Pancreas (tissue), 10 donors: ENCODE results near the gene WNT16. TPM values are rescaled to one million over a fixed set of nuclear protein-coding genes. Genes with fewer than 3 reads are reported as not detected.

Source experiments
- ATAC-seq, 4 donors: fragments of 200-7000 bp; cut with Tn5 transposase; one replicate each; pipeline versions ENCODE4 v1.8.0 to v1.9.1; 2020; ENCODE audit warnings: mild to moderate bottlenecking in 4 of 4, moderate library complexity in 4 of 4
- DNase-seq, 6 donors: peaks; one replicate each; pipeline ENCODE4 v3.0.0-alpha.2; 2020
- FAIRE-seq: peaks from 2 replicates; lab custom pipeline; 2012; peaks lifted over from hg19 to GRCh38; lab: Jason Lieb, UNC
- H3K27ac ChIP-seq, 4 donors: fragments of 200-600 bp; sonication (generic); 1 replicate in 3 of 4; 2 replicates in 1 of 4; pipeline versions ENCODE4 v1.5.0 to v1.8.0; 2020
- H3K27me3 ChIP-seq, 4 donors: fragments of 200-600 bp; one replicate each; pipeline ENCODE4 v1.8.0; 2021
- H3K36me3 ChIP-seq, 3 donors: fragments of 200-600 bp; sonication (generic) in 1 of 3; one replicate each; pipeline versions ENCODE4 v1.5.0 to v1.8.0; 2020 to 2021
- H3K4me1 ChIP-seq, 3 donors: fragments of 200-600 bp; one replicate each; pipeline ENCODE4 v1.8.0; 2021
- H3K4me3 ChIP-seq, 4 donors: fragments of 200-600 bp; sonication (generic) in 2 of 4; one replicate each; pipeline versions ENCODE4 v1.5.0 to v1.8.0; 2020 to 2021
- H3K9me3 ChIP-seq, 4 donors: fragments of 200-600 bp; one replicate each; pipeline ENCODE4 v1.8.0; 2021
- whole genome bisulfite sequencing, 2 donors: extraction: QIAGEN DNeasy Blood & Tissue Kit; methylation state at CpG; one replicate each; pipeline ENCODE4 v1.1.7; 2013; 5-methylcytosine and 5-hydroxymethylcytosine counted together
- intact Hi-C, 3 donors: fragments of 100-400 bp; cut with DNase I; formaldehyde crosslinking; loops; one replicate each; pipeline versions ENCODE4 v1.11.1 to v1.14.2; 2022
- polyA plus RNA-seq, 2 donors: library from polyadenylated mRNA; stranded (reverse); fragments of 200-250 nt; gene quantifications; one replicate each; pipeline ENCODE4 v1.2.3, GENCODE V29; 2013
- total RNA-seq, 6 donors: library from RNA; stranded (reverse); fragmentation: NEBNext Ultra II Directional in 4 of 6; extraction: Animal tissue kit (Norgen Biotek cat#: 25700) in 4 of 6; gene quantifications; one replicate each; pipeline versions ENCODE4 v1.2.1 to v1.2.4, GENCODE V29; 2021 to 2023
- TF ChIP-seq, protein P1 (sequence below), 4 donors: fragments of 200-600 bp; sonication (generic) in 3 of 4; IDR thresholded peaks; one replicate each; pipeline versions ENCODE4 v1.5.0 to v1.8.0; 2021; ENCODE audit warnings: antibody characterized with exemption in 4 of 4
- donor health status: healthy with polysubstance abuse.
- donor health status: DM: no; HTN: no; CAD: no; lungs with moderate emphysema.
- donor health status: DM: no; HTN: no; CAD: no.
- donor health status: control.
- donor health status: control.
- donor health status: Bipolar disorder and iron deficiency.
- donor health status: DM: yes; HTN: yes; CAD: no.
- donor health status: DM: no; HTN: no; CAD: no.
- donor health status: DM: no; HTN: no; CAD: no.
- donor health status: DM: yes; HTN: yes; CAD: no.

WNT16 gene
- total and polyA plus RNA-seq, 8 donors, result 0.05 to 0.06 TPM; not detected in 6

DNA sequence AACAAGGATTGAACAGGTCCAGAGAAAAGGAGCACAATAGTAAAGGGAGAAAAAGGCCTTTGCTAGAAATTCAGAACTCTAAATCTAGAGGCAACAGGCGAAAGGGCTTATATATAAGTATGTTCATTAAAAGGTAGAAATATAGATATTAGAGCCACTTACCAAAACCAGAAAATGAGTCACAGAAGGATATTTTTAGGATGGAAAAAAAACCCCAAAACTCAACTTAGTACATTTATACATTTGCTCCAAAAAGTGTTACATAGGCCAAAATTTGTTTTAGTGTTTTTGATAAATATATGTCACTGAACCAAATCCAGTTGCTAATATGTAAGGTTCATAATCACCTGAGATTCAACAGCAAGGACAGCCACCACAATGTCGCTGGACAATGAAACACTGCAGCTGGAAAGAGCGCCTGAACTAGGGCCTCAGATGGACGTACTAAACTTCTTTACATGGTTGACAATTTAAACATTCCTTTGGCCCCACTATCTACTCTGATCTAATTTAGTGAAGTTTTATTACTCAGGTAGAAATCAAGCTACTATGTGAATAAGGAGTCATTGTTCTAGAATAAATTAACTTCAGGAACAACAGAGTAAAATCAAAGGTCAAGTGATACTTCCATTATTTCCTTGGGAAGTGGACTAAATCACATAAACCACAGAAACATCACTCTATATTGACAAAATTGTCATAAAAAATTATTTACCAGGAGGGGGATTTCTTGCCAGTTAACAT is 56.4 kb downstream of the WNT16 start:
- Histone ChIP-seq H3K4me1 (peaks cover 30 to 48% (median 40%) of the 10 kb centered on the region in 3 donors), H3K9me3 (no peaks in the 10 kb centered on the region), H3K36me3 (no peaks in the 10 kb centered on the region), H3K27ac (peak overlapping the region in 2 of 4 donors; percentile 51 to 61), H3K4me3 (no peak overlapping the region), H3K27me3 (no peaks in the 10 kb centered on the region)
- no peak for DNase-seq
- no peak for FAIRE-seq
- intact Hi-C loops, result no loop called here
- ATAC-seq, result peak in 1 of 4 donors; percentile 21
- TF ChIP-seq, protein P1, sequence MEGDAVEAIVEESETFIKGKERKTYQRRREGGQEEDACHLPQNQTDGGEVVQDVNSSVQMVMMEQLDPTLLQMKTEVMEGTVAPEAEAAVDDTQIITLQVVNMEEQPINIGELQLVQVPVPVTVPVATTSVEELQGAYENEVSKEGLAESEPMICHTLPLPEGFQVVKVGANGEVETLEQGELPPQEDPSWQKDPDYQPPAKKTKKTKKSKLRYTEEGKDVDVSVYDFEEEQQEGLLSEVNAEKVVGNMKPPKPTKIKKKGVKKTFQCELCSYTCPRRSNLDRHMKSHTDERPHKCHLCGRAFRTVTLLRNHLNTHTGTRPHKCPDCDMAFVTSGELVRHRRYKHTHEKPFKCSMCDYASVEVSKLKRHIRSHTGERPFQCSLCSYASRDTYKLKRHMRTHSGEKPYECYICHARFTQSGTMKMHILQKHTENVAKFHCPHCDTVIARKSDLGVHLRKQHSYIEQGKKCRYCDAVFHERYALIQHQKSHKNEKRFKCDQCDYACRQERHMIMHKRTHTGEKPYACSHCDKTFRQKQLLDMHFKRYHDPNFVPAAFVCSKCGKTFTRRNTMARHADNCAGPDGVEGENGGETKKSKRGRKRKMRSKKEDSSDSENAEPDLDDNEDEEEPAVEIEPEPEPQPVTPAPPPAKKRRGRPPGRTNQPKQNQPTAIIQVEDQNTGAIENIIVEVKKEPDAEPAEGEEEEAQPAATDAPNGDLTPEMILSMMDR (IDR thresholded peaks at IDR 0.05), result no peak
- WGBS, 2 donors, result 72 to 73% methylated on average over 4 of the region's 4 CpGs

DNA sequence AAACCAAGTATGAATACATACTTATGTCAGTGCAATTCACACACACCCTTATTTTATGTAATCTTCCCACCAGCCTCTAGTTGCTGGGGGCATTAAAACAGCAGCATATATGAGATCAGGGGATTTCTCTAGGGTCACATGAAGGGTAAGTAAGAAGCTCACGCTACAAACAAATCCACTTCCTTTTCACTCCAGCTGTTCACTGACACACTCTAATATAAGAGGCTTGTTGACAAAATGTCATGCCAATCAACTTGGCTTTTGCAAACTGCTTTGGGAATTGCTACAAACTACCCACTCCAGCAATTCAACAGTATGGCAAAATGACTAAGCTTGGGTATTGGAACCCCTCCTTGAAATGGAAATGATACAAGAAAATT is 57.0 kb downstream of the WNT16 start:
- TF ChIP-seq, protein P1 (IDR thresholded peaks at IDR 0.05), result no peak
- Histone ChIP-seq H3K4me3 (no peak overlapping the region), H3K4me1 (peaks cover 30 to 43% (median 40%) of the 10 kb centered on the region in 3 donors), H3K27me3 (no peaks in the 10 kb centered on the region), H3K36me3 (no peaks in the 10 kb centered on the region), H3K9me3 (no peaks in the 10 kb centered on the region), H3K27ac (peak overlapping the region in 2 of 4 donors; percentile 22 to 51)
- 19 to 24% methylated on average over 1 of the region's 1 CpG for WGBS, 2 donors
- intact Hi-C loops, result no loop called here
- DNase-seq, result no peak
- no peak for FAIRE-seq
- peak; percentile 49 to 82 (median 73) for ATAC-seq

DNA sequence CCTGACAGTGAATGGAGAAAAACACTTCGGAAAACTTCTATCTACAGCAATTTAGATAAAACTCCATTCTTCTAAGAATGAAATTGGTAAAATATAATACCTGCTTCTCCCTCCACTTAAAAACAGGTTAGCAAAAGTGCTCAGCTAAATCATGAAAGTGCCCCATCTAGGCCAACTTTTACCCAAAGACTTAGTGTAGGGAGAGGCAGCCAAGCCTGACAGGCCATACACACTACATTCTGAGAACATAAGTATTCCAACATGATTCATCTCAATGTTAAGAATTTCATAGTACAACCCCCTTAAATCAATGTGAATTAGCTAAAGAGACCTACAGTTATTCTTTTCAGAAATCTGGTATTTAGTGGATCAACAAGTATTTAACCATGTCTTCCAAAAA is 60.1 kb downstream of the WNT16 start:
- no peak overlapping the region for H3K4me3 ChIP-seq
- intact Hi-C loops, result no loop called here
- H3K4me1 ChIP-seq, result peaks cover 29 to 37% (median 33%) of the 10 kb centered on the region in 3 donors
- TF ChIP-seq, protein P1 (IDR thresholded peaks at IDR 0.05), result no peak
- H3K27ac ChIP-seq, result no peak overlapping the region
- no peaks in the 10 kb centered on the region for H3K9me3 ChIP-seq
- FAIRE-seq (no peak), DNase-seq (no peak), ATAC-seq (no peak)
- 63 to 72% methylated on average over 1 of the region's 1 CpG for WGBS, 2 donors
- no peaks in the 10 kb centered on the region for H3K27me3 ChIP-seq
- no peaks in the 10 kb centered on the region for H3K36me3 ChIP-seq

DNA sequence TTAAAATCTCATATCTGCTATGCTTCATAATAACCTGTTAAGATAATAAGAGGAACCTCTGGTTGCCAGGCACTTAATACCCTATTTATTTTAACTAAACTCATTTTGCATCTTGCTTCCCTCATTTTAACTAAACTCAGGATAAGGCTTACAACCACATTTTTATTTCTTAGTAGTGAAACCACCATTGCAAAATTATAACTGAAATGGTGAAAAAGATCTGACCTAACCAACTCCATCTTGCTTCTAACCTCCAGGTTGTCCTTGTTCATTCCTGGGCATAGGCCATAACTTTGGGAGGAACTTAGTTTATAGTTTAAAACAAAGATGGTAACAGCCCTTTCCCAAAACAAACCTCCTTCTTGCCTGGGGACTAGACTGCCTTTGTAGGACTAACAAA is 61.3 kb downstream of the WNT16 start:
- Histone ChIP-seq H3K4me1 (peaks cover 27 to 42% (median 28%) of the 10 kb centered on the region in 3 donors), H3K27me3 (no peaks in the 10 kb centered on the region), H3K36me3 (no peaks in the 10 kb centered on the region), H3K4me3 (no peak overlapping the region), H3K9me3 (no peaks in the 10 kb centered on the region), H3K27ac (no peak overlapping the region)
- TF ChIP-seq, protein P1 (IDR thresholded peaks at IDR 0.05), result no peak
- FAIRE-seq (no peak), ATAC-seq (no peak), DNase-seq (no peak)
- intact Hi-C loops, result no loop called here

DNA sequence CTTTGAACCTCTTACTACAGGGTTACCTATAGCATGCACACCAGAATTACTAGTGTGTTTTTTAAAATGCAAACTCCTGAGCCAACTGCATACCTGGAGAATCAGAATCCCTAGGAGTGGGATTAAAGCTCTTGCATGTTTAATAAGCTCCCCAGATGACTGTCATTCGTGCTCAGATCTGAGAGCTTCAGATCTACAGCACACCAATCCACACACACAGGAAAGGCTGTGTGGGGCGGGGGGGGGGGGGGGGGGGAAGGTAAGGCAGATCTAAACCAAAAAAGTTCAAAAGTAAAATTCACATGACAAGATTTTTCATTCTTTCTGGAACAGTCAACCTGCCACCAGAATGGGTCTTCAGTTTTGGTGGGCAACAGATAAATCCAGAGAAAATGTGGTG is 61.8 kb downstream of the WNT16 start:
- H3K36me3 ChIP-seq, result no peaks in the 10 kb centered on the region
- no peak overlapping the region for H3K4me3 ChIP-seq
- no peaks in the 10 kb centered on the region for H3K9me3 ChIP-seq
- intact Hi-C loops, result no loop called here
- H3K4me1 ChIP-seq, result peaks cover 23 to 37% (median 24%) of the 10 kb centered on the region in 3 donors
- no peak overlapping the region for H3K27ac ChIP-seq
- TF ChIP-seq, protein P1 (IDR thresholded peaks at IDR 0.05), result no peak
- no peaks in the 10 kb centered on the region for H3K27me3 ChIP-seq
- ATAC-seq (no peak), FAIRE-seq (no peak), DNase-seq (no peak)
- WGBS, 2 donors, result 38 to 50% methylated on average over 1 to 2 of the region's 2 CpGs
